Body of pancreas (tissue), 4 donors: ENCODE results near the gene SH3BP4.

Source experiments
- POLR2A ChIP-seq, 3 donors: fragments of 450-650 bp; IDR thresholded peaks; one replicate each; pipeline ENCODE4 v1.6.1; 2016; ENCODE audit warnings: antibody characterized with exemption in 3 of 3, mild to moderate bottlenecking in 2 of 3
- TF ChIP-seq, protein P1 (sequence below), 7 experiments: fragments of 450-650 bp in 4 of 7; fragments of 200-600 bp in 3 of 7; sonication (generic) in 3 of 7; IDR thresholded peaks; one replicate each; pipeline ENCODE4 v1.5.1; 2016 to 2019; ENCODE audit warnings: antibody characterized with exemption in 7 of 7

GRCh38 chr2:234950730-234951663 is 820 bp upstream of the SH3BP4 start:
- TF ChIP-seq, protein P1, sequence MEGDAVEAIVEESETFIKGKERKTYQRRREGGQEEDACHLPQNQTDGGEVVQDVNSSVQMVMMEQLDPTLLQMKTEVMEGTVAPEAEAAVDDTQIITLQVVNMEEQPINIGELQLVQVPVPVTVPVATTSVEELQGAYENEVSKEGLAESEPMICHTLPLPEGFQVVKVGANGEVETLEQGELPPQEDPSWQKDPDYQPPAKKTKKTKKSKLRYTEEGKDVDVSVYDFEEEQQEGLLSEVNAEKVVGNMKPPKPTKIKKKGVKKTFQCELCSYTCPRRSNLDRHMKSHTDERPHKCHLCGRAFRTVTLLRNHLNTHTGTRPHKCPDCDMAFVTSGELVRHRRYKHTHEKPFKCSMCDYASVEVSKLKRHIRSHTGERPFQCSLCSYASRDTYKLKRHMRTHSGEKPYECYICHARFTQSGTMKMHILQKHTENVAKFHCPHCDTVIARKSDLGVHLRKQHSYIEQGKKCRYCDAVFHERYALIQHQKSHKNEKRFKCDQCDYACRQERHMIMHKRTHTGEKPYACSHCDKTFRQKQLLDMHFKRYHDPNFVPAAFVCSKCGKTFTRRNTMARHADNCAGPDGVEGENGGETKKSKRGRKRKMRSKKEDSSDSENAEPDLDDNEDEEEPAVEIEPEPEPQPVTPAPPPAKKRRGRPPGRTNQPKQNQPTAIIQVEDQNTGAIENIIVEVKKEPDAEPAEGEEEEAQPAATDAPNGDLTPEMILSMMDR (IDR thresholded peaks at IDR 0.05): no peak
- no peak for TF ChIP-seq POLR2A (IDR thresholded peaks at IDR 0.05)
